ENCODE data around the gene EYA3.

DNA sequence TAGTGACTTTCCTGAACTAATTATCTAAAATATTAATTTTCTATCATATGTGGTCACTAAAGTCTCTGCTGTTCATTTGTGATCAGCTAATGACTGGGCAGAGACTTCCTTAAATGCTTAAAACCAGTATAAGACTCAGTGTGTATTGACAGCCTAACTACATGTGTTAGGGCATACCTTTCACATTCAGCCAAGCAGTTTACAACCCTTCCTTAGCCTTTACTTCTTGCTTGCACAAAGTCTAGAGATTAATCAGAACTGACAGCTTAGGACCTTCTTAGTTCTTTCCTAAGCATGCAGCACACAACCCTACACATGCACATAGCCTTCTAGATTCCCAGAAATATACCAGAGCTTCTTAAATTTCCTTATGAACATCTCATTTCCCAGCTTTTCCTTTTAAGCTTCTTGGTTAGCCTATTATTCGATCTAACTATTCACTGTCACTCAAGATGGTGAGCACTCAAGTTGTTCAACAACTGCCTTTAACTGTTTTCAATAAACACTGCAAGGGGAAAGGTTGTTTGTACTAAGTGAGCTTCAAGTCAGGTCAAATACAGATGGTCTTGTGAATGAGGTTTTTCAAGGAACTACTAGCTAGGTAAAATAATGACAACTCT is 13.4 kb downstream of the EYA3 start:
- TF ChIP-seq, protein P1, sequence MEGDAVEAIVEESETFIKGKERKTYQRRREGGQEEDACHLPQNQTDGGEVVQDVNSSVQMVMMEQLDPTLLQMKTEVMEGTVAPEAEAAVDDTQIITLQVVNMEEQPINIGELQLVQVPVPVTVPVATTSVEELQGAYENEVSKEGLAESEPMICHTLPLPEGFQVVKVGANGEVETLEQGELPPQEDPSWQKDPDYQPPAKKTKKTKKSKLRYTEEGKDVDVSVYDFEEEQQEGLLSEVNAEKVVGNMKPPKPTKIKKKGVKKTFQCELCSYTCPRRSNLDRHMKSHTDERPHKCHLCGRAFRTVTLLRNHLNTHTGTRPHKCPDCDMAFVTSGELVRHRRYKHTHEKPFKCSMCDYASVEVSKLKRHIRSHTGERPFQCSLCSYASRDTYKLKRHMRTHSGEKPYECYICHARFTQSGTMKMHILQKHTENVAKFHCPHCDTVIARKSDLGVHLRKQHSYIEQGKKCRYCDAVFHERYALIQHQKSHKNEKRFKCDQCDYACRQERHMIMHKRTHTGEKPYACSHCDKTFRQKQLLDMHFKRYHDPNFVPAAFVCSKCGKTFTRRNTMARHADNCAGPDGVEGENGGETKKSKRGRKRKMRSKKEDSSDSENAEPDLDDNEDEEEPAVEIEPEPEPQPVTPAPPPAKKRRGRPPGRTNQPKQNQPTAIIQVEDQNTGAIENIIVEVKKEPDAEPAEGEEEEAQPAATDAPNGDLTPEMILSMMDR (IDR thresholded peaks at IDR 0.05): no peak
- TF ChIP-seq POLR2A (IDR thresholded peaks at IDR 0.05): no peak
